Hindlimb muscle (tissue), 1 donor: ENCODE results near the gene TFPI2. TPM values are rescaled to one million over a fixed set of nuclear protein-coding genes. Genes with fewer than 3 reads are reported as not detected.
A peak's percentile ranks its signal among the peaks of the same experiment; 100 is the strongest.

ENCODE experiments used
- DNase-seq: peaks from one replicate; pipeline ENCODE4 v3.0.0-alpha.2; 2013
- polyA plus RNA-seq: library from polyadenylated mRNA; unstranded; fragments of 120-200 nt; gene quantifications from one replicate; pipeline ENCODE4 v1.2.1, GENCODE V29; 2013; ENCODE audit not compliant: insufficient read length

The TFPI2 gene
- polyA plus RNA-seq, 1 donor: 1.8 TPM

DNA sequence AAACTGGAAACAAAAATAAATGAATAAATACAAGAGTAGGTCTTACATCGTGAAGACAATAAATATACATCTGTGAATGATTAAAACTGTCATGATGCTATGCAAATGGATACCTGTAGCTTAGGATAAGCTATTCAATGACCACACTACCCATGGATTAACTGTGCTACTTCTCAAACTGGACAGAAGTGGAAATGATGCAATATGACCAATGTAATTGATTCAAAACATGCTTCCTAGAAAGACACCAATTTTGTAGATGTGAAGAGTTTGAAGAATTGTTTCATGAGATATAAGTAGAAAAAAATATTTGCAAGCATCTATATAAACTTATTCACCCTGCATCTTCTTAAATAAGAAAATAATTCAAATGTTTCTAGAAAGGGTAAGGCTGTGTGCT lies 36.1 kb downstream of the TFPI2 start:
- no peak for DNase-seq

DNA sequence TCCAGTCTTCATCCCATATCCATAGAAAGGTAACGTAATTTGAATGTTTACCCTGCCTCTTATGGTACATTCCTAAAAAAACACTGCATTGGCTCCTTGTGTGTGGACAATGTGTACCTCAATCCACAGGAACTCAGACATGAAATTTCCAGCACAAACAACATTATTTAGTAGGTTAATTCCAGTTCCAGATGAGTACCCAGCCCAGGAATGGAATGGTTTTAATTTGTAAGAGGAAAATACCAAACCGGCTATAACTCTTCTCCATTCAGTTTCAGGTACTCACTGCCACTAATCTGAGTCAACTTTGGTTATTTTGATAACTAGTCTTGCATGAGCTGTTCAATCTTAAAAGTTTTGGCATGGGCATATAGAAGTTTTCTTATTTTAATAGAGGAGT lies 39.0 kb downstream of the TFPI2 start:
- no peak for DNase-seq

DNA sequence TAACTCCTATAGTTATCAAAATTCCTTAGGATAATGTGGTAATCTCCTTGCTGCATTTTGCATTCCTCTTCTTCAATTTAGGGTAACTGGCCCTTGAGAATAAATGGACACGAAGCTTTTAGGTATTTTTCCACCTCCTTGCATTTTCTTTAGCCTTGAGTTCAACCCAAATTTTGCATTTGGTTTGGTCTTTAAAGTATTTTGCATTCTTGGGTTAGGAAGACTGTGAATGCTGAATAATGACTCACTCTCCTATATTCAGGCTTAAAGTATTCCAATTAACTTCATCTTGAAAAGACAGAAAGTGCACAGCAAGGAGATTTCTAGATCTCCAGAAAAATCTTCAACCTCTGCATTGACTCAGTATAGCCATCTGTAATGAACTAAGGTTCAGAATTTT lies 47.3 kb downstream of the TFPI2 start:
- DNase-seq: no peak

DNA sequence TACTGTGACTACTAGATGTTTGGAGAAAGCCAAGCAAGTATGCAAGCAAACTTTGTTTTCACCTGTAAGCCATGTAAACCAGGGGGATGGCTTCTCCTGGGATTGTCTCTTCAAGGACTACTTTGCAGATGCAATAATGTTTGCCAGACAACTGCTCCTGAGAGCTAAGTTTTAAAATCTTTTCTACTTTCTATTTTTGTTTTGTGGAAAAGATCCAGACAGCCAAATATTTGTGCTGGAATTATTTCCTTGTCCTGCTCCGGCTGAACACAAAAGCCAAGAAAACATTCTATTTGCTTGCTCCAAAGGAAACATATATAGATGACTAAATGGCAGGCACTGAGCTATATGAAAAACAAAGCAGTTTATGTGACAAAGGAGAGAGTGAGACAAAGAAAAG lies 51.6 kb downstream of the TFPI2 start:
- DNase-seq: peak; percentile 3

DNA sequence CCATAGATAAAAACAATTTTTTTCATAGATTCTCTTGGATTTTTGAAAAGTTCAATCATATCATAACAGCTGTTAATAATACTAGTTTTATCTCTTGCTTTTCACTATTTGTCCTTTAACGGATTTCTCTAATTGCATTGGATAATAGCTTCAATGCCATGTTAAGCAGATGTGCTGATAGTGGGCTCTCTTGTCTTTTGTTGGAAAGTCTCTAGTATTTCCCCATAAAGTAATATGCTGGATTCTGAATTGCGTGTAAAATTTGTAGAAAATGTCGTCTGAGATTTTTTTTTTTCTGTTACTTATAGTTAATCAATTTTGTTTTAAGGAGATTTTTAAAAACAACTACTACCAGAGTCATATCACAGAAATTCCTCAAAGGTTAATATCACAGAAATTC lies 53.3 kb downstream of the TFPI2 start:
- DNase-seq: no peak

DNA sequence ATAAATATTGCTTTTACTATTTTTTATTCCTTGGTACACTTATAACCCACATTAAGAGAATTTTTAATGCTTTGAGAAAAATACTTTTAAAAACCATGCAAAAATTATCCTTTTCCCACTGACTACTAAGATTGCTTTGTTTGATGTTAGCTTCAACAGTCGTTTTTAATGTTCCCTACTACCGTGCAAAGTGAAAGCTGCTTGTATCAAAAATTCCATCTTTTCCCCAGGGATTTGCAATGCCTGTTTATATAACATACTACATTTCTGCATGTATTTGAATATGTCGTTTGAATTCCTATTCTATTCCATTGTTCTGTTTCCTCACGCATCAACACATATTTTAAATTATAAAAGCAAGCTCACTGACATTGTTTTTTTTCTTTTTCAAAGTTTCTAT lies 54.4 kb downstream of the TFPI2 start:
- DNase-seq: no peak

DNA sequence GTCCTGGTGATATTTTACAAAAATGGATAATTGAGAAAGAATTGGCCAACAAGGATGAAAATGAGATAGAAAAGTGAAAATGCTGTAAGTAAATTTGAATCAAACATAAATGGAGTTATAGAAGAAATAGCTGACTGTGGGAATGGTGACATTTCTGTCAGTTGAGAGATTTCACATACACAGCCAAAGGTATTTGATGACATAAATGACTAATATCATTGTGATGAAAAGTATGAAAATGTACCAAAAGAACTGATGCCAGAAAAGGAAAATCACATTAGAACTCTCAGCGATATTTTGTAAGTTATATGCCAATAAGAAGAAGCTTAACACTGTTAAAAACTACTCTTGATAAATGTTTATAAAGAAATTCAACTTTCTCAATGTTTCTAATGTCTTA lies 54.9 kb downstream of the TFPI2 start:
- no peak for DNase-seq

Other genes with a start within 250 kb of the TFPI2 start
- gene GNGT1, start 15.8 kb upstream of the TFPI2 start, polyA plus RNA-seq: not detected
- 24.7 TPM for gene GNG11, start 31.0 kb upstream of the TFPI2 start, polyA plus RNA-seq
- gene BET1, start 113.6 kb upstream of the TFPI2 start, polyA plus RNA-seq: 23.4 TPM